B cell (primary cell): Measurements from ENCODE around the gene KCNQ1OT1. TPM values are rescaled to one million over a fixed set of nuclear protein-coding genes. Genes with fewer than 3 reads are reported as not detected.

Experiments used
- ATAC-seq: fragments of 200-7000 bp; cut with Tn5 transposase; one replicate; pipeline ENCODE4 v1.10.0; 2021; ENCODE audit warnings: low read depth, mild to moderate bottlenecking, moderate number of reproducible peaks, moderate library complexity
- CTCF ChIA-PET: fragments of 350-600 bp; sonication (Branson Sonifier 250); formaldehyde crosslinking; loops from one replicate; lab custom pipeline; 2021; ENCODE audit warnings: antibody characterized with exemption, inconsistent platforms; lab: Charles Lee
- POLR2A ChIA-PET: fragments of 350-600 bp; sonication (Branson Sonifier 250); formaldehyde crosslinking; loops from one replicate; lab custom pipeline; 2021; ENCODE audit warnings: antibody characterized with exemption; lab: Charles Lee
- DNase-seq: peaks from one replicate; pipeline ENCODE4 v3.0.0; 2013
- H2AFZ ChIP-seq: 2 replicates; pipeline ENCODE4 v1.6.1; 2012; ENCODE audit warnings: mild to moderate bottlenecking, low read depth, low read length; ENCODE audit not compliant: insufficient read depth, poor library complexity, severe bottlenecking
- H3K27ac ChIP-seq, 2 donors: 1 replicate in 1 of 2; 2 replicates in 1 of 2; pipeline ENCODE4 v1.5.1; 2012 to 2013; ENCODE audit warnings: low read length in 2 of 2, mild to moderate bottlenecking in 2 of 2, moderate library complexity in 1 of 2
- H3K27me3 ChIP-seq, 4 experiments: fragments of 200-600 bp in 1 of 4; sonication (generic) in 1 of 4; replicated peaks in 1 of 4; 1 replicate in 2 of 4; 2 replicates in 2 of 4; pipeline versions ENCODE4 v1.6.1 to v1.7.0; 2013 to 2016; ENCODE audit warnings: low read length in 3 of 4, mild to moderate bottlenecking in 2 of 4, mixed read lengths in 1 of 4, moderate library complexity in 1 of 4; ENCODE audit not compliant: insufficient read depth in 4 of 4, control insufficient read depth in 3 of 4; ENCODE audit errors: control extremely low read depth in 1 of 4
- H3K36me3 ChIP-seq, 2 experiments: replicated peaks in 1 of 2; 1 replicate in 1 of 2; 2 replicates in 1 of 2; pipeline versions ENCODE4 v1.6.1 to v1.7.1; 2013; ENCODE audit warnings: low read length in 1 of 2; ENCODE audit not compliant: insufficient read depth in 2 of 2, control insufficient read depth in 1 of 2; ENCODE audit errors: control extremely low read depth in 1 of 2, extremely low read depth in 1 of 2
- H3K4me1 ChIP-seq, 2 donors: fragments of 200-600 bp in 1 of 2; sonication (generic) in 1 of 2; 1 replicate in 1 of 2; 2 replicates in 1 of 2; pipeline versions ENCODE4 v1.5.1 to v1.6.1; 2013 to 2017; ENCODE audit warnings: low read length in 2 of 2; ENCODE audit not compliant: control insufficient read depth in 2 of 2, insufficient read depth in 2 of 2
- H3K4me2 ChIP-seq: replicated peaks from 2 replicates; pipeline ENCODE3; 2012; ENCODE audit warnings: mild to moderate bottlenecking, low read depth, low read length; ENCODE audit not compliant: poor library complexity, severe bottlenecking
- H3K4me3 ChIP-seq, 5 experiments: fragments of 200-600 bp in 1 of 5; sonication (generic) in 1 of 5; 1 replicate in 3 of 5; 2 replicates in 2 of 5; pipeline versions ENCODE4 v1.5.1 to v1.7.0; 2011 to 2016; ENCODE audit warnings: low read length in 4 of 5, mild to moderate bottlenecking in 4 of 5, low read depth in 2 of 5, control low read depth in 1 of 5, moderate library complexity in 1 of 5; ENCODE audit not compliant: insufficient read depth in 1 of 5; ENCODE audit errors: control extremely low read depth in 1 of 5, extremely low read depth in 1 of 5
- H3K79me2 ChIP-seq: fragments of 200-600 bp; sonication (generic); one replicate; pipeline ENCODE4 v1.6.0; 2016; ENCODE audit warnings: low read length; ENCODE audit not compliant: control insufficient read depth, insufficient read depth
- H3K9ac ChIP-seq: fragments of 200-600 bp; sonication (generic); 2 replicates; pipeline ENCODE4 v1.6.1; 2017; ENCODE audit warnings: mild to moderate bottlenecking, low read length, moderate library complexity
- H3K9me3 ChIP-seq, 3 donors: one replicate each; pipeline versions ENCODE4 v1.6.1 to v1.7.1; 2013; ENCODE audit warnings: low read length in 2 of 3; ENCODE audit not compliant: control insufficient read depth in 2 of 3, insufficient read depth in 1 of 3; ENCODE audit errors: control extremely low read depth in 1 of 3
- H4K20me1 ChIP-seq: 2 replicates; pipeline ENCODE4 v1.6.0; 2012; ENCODE audit warnings: mild to moderate bottlenecking, low read length; ENCODE audit not compliant: insufficient read depth, control insufficient read depth, poor library complexity, severe bottlenecking
- H3K27ac Mint-ChIP-seq: one replicate; pipeline ENCODE4 v1.8.0; 2021; ENCODE audit warnings: mixed read lengths
- H3K27me3 Mint-ChIP-seq: one replicate; pipeline ENCODE4 v1.8.0; 2021; ENCODE audit warnings: mixed read lengths
- H3K4me1 Mint-ChIP-seq: one replicate; pipeline ENCODE4 v1.8.0; 2021; ENCODE audit warnings: mixed read lengths
- H3K4me3 Mint-ChIP-seq: one replicate; pipeline ENCODE4 v1.8.0; 2021; ENCODE audit warnings: mixed read lengths
- H3K9me3 Mint-ChIP-seq: one replicate; pipeline ENCODE4 v1.8.0; 2022; ENCODE audit warnings: mixed read lengths; ENCODE audit not compliant: insufficient read depth
- CTCF ChIP-seq: fragments of 200-600 bp; IDR thresholded peaks from one replicate; pipeline ENCODE4 v1.8.0; 2022; ENCODE audit warnings: antibody characterized with exemption, mild to moderate bottlenecking
- EZH2 ChIP-seq: IDR thresholded peaks from 2 replicates; pipeline ENCODE4 v1.6.1; 2012; ENCODE audit warnings: borderline replicate concordance, low read depth, mild to moderate bottlenecking, moderate library complexity, low read length; ENCODE audit not compliant: insufficient read depth, poor library complexity, severe bottlenecking
- WGBS: methylation state at CpG from one replicate; pipeline ENCODE4 v1.1.5; 2013; ENCODE audit warnings: missing lambda C conversion rate; ENCODE audit not compliant: insufficient coverage; 5-methylcytosine and 5-hydroxymethylcytosine counted together
- intact Hi-C: fragments of 100-400 bp; cut with micrococcal nuclease; formaldehyde crosslinking; loops from one replicate; pipeline ENCODE4 v1.10.0; 2022
- polyA plus RNA-seq: library from polyadenylated mRNA; depleted of rRNA; stranded (reverse); fragments of >200 nt; gene quantifications from 2 replicates; pipeline ENCODE4 v1.2.3, GENCODE V29; 2012
- total RNA-seq, 2 donors: library from RNA; stranded (reverse); fragments of 120-200 nt in 1 of 2; gene quantifications; 1 replicate in 1 of 2; 2 replicates in 1 of 2; pipeline versions ENCODE4 v1.2.3 to v1.2.4, GENCODE V29; 2013 to 2022

KCNQ1OT1 gene
- total and polyA plus RNA-seq, 2 donors (not counting 1 experiment from before 2014, with no cell fraction given), result 0.03 to 0.89 TPM

GRCh38 chr11:2574553-2575535 is 125.0 kb downstream of the KCNQ1OT1 start:
- H3K4me1 ChIP-seq, result no peaks in the 10 kb centered on the region
- no peak overlapping the region for H3K4me2 ChIP-seq
- ATAC-seq (no peak), DNase-seq (no peak)
- H3K9me3 ChIP-seq, result no peaks in the 10 kb centered on the region
- H3K27me3 Mint-ChIP-seq, result no peaks in the 10 kb centered on the region
- no peak overlapping the region for H3K4me3 ChIP-seq
- H3K4me1 Mint-ChIP-seq, result no peaks in the 10 kb centered on the region
- no peak overlapping the region for H3K27ac Mint-ChIP-seq
- no peak overlapping the region for H2AFZ ChIP-seq
- POLR2A ChIA-PET, result no interaction called here
- intact Hi-C loops, result no loop called here
- H3K27me3 ChIP-seq, result no peaks in the 10 kb centered on the region
- no peaks in the 10 kb centered on the region for H4K20me1 ChIP-seq
- no peak overlapping the region for H3K4me3 Mint-ChIP-seq
- CTCF ChIA-PET, result no interaction called here
- H3K9ac ChIP-seq, result no peak overlapping the region
- TF ChIP-seq CTCF (no peak), EZH2 (no peak)
- 93% methylated on average over 44 of the region's 45 CpGs for WGBS
- H3K9me3 Mint-ChIP-seq, result no peaks in the 10 kb centered on the region
- H3K79me2 ChIP-seq, result no peaks in the 10 kb centered on the region
- H3K27ac ChIP-seq, result no peak overlapping the region
- peaks cover 0 to 9% of the 10 kb centered on the region in 2 experiments for H3K36me3 ChIP-seq

DNA sequence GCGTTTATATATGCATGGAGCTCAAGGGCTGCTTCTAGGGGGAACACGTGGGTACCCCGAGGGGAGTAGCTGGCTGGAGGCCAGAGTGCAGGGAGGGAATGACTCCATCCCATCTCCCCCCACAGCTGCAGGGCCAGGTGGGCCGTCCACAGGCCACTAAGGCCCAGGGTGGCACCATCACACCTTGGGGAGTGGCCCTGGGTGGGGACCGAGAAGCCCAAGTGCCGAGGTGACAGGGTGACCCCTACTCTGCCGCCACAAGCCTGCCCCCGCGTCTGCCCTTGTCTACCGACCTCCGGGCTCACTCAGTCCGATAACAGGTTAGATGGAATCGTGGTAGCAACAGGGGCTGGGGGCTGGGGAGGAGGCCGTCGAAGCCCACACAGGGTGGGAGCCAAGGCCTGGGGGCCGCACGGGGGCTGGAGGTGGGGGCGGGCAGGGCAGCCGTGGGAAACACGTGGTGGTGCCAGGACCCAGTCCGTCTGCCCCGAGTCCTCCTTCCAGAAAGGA is 125.7 kb downstream of the KCNQ1OT1 start:
- H2AFZ ChIP-seq, result no peak overlapping the region
- Mint-ChIP-seq H3K9me3 (no peaks in the 10 kb centered on the region), H3K27me3 (no peaks in the 10 kb centered on the region), H3K27ac (no peak overlapping the region), H3K4me3 (no peak overlapping the region), H3K4me1 (no peaks in the 10 kb centered on the region)
- no peak overlapping the region for H3K9ac ChIP-seq
- H3K79me2 ChIP-seq, result no peaks in the 10 kb centered on the region
- H3K9me3 ChIP-seq, result no peaks in the 10 kb centered on the region
- TF ChIP-seq CTCF, result no peak
- no peak for TF ChIP-seq EZH2
- no peak overlapping the region for H3K4me2 ChIP-seq
- H3K27me3 ChIP-seq, result no peaks in the 10 kb centered on the region
- no peak overlapping the region for H3K4me3 ChIP-seq
- H3K36me3 ChIP-seq, result peaks cover 0 to 9% of the 10 kb centered on the region in 2 experiments
- no peaks in the 10 kb centered on the region for H4K20me1 ChIP-seq
- no peaks in the 10 kb centered on the region for H3K4me1 ChIP-seq
- no peak overlapping the region for H3K27ac ChIP-seq
- no peak for DNase-seq
- WGBS, result 95% methylated on average over 12 of the region's 22 CpGs
- ChIA-PET POLR2A (no interaction called here), CTCF (no interaction called here)
- ATAC-seq, result no peak
- intact Hi-C loops, result no loop called here
